Hepatocyte (in vitro differentiated cells): ENCODE data around the gene WDR18.

ENCODE experiments used
- CTCF ChIP-seq: fragments of 200-600 bp; sonication (generic); IDR thresholded peaks from 2 replicates; pipeline ENCODE4 v1.5.1; 2016; ENCODE audit warnings: antibody characterized with exemption, mild to moderate bottlenecking; ENCODE audit not compliant: poor library complexity
- EZH2 ChIP-seq: fragments of 200-600 bp; sonication (generic); IDR thresholded peaks from 2 replicates; pipeline ENCODE4 v1.6.1; 2016; ENCODE audit warnings: antibody characterized with exemption, mild to moderate bottlenecking, borderline replicate concordance

GRCh38 chr19:982567-983170, 1.5 kb upstream of the WDR18 start:
- TF ChIP-seq CTCF (peak; percentile 76), EZH2 (no peak)
